HG03025 (cell line): ENCODE data around the gene ASIC4.

Experiments
- ATAC-seq: cut with Tn5 transposase; IDR thresholded peaks from one replicate; pipeline ENCODE4 v1.9.1; 2021; ENCODE audit warnings: mild to moderate bottlenecking, moderate library complexity; ENCODE audit not compliant: unreplicated experiment, low FRiP score

The ASIC4 gene

DNA sequence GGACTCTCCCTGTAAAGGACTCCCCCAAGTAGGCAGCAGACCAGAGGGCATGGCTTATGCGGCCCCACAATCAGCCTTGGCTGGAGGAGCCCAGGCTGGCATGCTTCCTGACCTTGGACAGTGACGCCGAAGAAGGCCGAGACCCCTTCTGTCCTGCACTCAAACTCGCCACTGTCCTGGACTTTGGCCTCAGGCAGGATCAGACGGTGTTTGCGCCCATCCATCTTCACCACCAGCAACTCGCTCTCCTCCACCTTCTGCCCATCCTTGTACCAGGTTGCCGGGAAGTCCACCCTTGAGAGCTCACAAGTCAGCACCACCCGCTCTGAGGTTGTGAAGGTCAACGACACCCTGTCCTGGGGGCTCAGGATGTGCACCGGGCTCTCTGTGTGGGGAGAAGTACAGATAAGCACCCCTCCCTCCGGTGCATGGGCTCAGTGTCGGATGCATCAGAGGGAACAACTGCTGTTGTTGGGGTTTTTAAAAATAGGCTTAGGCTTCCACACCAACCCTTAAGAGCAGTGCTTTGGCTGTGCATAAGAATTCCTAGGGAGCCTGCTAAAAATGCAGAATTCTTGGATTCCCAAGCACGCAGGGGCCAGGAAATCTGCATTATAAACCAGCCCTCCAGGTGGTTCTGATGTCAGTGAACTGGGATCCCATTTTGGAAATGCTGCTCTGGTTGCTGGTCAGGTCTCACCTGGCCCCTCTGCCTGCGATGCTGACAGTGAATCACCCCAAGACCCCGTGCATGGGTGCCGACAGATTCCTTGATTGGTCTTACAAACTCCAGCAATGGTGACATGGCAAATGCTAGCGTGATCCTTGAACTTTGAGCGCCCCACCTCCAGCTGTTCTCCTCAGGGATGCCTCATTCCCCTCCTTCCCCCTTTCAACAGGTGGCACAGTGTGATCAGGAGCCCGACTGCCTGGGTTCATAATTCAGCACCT, 51.1 kb downstream of the ASIC4 start:
- no peak for ATAC-seq

DNA sequence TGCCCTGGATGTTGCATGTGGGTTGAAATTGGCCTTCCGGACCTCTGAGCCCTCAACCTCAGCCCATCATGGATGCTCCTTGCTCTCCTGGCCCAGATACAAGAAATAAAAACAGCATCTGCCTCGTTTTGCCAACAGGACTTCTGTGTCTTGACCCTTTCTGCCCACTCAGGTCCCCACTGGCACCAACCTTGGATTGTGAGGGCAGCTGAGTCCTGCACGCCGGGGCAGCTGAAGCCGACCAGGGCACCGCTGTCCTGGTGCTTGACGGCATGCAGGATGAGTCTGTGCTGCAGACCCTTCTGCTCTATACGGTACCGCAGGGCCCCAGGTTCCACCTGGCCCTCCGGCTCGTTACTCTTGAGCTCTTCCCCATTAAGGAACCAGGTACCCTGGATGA, 52.4 kb downstream of the ASIC4 start:
- ATAC-seq: no peak

DNA sequence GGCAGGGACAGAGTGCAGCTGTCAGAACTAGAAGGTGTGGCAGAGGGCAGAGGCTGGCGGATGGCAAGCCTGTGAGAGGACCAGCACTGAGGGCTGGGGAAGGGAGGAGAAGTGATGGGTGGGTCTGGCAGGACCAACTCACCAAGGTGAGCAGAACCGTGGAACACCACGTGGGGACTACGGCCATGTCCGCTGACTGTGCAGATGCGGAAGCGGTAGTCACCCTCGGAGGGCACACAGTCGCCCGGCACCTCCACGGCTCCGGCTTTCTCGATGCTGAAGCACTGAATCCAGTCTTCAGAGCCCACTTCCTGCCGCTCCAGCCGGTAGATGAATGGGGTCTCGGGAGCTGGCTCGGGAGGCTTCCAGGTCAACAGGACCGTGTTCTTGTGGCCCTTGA, 52.8 kb downstream of the ASIC4 start:
- ATAC-seq: no peak

DNA sequence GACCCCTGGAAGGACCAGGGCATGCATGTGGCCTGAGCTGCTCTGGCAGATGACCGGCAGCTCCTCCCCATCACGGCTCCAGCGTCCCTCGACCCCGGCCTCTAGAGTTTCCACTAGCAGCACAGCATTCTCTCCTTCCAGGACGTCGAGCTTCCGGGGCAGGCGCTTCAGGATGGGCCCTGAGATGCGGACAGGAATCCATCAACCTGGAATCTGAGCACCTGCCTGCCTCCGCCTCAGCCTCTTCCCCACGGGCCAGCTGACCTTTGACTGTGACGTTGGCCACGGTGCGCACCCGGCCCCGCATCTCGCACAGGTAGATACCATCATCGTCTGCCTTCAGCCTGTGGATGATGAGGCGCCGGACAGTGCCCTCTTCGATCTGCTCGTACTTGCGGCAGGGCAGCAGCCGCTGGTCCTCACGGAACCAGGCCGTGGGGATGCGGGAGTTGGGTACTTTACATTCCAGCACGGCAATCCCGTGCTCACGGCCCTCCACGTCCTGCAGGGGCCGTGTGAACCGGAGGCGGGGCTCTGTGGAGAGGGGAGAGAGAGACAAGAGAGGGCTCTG, 53.6 kb downstream of the ASIC4 start:
- no peak for ATAC-seq

DNA sequence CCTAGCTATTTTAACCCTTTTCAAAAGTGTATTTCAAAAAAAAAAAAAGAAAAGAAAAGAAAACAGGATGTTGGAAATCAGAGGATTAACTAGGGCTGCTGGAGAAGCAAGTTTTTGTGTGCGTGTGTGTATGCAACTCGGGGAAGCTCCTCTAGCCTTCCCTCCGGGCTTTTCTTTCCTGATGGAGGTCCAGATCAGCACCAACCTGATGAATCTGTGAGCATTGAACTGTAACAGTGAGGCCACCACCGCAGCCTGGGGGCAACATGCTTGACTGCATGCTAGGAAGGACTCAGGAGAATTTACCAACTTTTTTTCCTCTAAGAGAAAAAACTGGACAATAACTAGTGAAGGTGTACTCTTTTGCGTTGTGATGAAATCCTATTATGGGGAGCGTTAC, 54.8 kb downstream of the ASIC4 start:
- no peak for ATAC-seq

DNA sequence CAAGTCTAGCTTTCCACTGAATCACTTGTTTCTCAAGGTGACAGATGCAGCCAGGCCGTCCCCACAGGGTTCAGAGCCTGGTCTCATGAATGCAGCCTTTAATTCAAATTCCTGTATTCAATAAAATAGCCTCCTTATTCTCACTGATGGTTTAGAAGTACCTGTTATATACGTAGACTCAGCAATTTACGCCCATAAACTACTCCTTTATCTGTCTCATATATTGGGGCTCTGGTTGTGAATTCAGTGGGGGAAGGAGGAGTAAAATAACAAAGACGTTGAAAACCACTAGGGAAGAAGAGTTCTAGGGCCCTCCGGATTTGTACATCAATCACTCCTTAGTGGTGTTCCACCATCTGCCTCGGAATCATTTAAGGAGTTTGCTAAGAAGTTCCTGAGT, 55.4 kb downstream of the ASIC4 start:
- ATAC-seq: no peak

DNA sequence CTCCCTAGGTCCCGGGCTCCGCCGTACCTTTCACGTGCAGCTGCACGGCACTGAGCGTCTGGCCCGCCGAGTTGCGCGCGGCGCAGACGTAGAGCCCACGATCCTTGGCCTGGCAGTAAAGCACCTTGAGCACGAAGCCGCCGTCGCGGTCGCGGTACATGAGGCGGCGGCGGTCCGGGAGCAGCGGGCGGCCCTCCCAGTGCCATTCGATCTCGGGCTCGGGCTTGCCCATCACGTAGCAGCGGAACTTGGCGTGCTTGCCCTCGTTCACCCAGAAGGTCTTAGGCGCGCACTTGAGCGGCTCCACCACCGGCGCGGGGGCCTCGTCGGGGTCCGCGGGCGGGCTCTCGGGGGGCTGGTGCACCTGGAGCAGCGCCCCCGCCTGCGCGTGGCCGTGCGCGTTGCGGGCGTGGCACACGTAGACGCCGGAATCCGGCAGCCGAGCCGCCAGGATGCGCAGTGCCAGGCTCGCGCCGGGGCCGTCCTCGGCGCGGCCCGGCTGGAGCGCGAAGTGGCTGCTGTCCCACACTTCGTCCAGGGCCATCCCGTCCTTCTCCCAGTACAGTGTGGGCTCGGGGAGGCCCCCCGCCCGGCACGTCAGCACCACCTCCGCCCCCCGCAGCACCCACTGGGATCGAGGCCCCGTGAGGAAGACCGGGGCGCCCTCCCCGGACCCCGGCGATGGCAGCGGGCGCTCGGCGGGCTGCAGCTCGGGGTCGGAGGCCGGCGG, 56.1 kb downstream of the ASIC4 start:
- ATAC-seq: no peak

DNA sequence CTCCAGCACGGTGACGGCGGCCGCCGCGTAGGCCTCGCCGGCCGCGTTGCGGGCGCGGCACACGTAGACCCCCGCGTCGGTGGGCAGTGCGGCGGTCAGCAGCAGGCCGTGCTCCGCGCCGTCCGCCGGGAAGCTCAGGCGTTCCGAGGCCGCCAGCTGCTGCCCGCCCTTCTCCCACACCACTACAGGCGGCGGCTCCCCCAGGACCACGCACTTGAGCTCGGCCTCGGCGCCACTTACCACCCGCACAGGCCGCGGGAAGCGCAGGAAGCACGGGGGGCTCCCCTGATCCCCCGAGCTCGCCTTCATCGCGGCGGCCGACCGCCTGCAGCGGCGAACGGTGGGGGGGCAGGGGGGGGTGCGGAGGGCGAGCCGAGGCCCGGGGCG, 56.6 kb downstream of the ASIC4 start:
- ATAC-seq: no peak

DNA sequence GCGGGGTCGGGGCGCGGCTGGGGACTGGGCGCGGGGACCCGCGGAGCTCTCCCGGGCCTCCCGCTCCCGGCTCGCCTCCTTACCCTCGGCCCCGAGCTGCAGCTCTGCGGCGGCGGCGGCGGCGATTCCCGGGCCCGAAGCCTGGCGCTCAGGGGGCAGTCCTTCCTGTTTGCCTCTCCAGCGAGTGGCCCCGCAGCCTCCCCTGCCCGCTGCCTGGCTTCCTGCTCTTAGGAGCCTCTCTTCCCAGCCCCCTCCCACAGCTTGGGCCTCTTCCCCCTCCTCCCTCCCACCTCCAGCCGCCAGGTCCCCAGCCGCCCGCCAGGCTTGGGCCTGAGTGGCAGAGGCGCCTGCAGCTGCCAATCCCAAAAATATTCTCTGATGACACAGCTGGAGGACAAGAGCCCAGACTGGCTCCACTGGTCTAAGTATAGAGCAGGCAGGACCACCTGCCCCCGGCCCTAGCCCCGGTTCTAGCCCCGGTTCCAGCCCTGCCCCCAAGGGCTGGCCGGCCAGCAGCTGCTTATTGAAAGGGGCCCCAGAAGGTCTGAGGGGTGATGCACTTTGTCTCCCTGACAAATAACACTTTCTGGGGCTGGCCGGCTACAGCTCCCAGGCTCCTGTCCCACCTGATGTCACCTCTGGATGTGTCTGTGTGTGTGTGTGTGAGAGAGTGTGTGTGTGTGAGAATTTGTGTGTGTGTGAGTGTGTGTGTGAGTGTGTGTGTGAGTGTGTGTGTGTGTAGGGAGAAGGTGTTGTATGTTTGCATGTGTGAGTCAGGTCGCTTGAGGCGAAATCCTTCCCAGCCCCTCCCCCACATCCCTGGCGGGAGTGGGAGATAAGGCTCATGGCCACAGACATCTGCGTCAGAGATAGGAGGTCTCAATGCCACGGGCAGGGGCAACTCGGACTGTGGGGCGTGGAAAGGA, 57.3 kb downstream of the ASIC4 start, which contains the start of gene OBSL1:
Gene OBSL1, minus strand, starts transcription at position 229 of the 926 bp plus-strand sequence. CDS start 307 bp downstream, outside the sequence.
- no peak for ATAC-seq

DNA sequence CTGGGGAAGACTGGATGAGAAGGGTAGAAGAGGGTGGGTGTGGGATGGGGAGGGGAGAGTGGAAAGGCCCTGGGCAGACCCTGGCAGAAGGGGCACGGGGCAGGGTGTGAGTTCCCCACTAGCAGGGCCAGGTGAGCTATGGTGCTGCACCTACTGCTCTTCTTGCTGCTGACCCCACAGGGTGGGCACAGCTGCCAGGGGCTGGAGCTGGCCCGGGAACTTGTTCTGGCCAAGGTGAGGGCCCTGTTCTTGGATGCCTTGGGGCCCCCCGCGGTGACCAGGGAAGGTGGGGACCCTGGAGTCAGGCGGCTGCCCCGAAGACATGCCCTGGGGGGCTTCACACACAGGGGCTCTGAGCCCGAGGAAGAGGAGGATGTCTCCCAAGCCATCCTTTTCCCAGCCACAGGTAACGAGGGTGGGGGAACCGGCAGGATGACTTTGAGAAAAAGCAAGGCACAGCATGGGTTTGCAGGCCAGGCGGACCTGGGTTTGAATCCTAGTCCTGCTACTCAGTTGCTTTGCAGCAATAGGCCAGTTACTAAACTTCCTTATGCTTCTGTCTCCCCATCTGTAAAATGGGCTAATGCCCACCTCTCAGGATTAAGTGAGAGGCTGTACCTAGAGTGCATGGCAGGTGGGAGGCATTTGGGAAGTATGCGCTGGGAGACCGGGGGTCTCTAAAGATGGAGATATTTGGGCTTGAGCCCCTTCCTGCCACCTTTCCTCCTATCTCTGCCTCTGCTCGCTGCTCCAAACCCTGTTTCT, 58.1 kb downstream of the ASIC4 start, which contains the start of gene INHA:
Gene INHA, plus strand, starts transcription at position 74 of the 765 bp plus-strand sequence. Its CDS starts 65 bp downstream, at position 139.
- no peak for ATAC-seq

DNA sequence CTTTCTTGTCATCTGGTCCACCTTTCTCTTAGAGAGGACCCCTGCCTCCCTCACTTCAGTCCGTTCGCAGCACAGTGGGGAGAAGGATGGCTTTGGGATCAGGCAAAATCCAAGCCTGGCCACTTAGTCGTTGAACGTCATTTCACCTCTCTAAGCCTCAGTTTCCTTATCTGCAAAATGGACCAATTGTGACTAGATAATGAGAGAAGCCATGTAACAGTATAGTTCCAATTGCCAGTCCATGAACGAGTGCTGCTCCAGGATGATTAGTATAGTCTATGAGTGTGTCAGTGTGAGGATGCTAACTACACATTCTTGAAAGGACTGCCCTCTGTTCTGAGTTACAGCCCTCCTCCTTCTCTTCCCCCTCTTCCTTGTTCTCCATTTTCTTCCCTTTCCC, 58.9 kb downstream of the ASIC4 start:
- no peak for ATAC-seq

DNA sequence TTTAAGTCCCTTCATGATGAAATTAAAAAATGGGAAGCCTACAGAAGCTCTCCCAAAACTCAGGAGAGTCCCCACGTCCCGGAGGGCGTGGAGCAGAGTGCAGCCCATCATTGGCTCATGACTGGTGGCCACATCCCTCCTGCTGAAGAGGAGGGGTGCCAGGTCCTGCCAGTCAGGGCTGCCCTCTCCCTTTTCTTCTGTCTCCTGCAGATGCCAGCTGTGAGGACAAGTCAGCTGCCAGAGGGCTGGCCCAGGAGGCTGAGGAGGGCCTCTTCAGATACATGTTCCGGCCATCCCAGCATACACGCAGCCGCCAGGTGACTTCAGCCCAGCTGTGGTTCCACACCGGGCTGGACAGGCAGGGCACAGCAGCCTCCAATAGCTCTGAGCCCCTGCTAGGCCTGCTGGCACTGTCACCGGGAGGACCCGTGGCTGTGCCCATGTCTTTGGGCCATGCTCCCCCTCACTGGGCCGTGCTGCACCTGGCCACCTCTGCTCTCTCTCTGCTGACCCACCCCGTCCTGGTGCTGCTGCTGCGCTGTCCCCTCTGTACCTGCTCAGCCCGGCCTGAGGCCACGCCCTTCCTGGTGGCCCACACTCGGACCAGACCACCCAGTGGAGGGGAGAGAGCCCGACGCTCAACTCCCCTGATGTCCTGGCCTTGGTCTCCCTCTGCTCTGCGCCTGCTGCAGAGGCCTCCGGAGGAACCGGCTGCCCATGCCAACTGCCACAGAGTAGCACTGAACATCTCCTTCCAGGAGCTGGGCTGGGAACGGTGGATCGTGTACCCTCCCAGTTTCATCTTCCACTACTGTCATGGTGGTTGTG, 60.4 kb downstream of the ASIC4 start:
- ATAC-seq: no peak

DNA sequence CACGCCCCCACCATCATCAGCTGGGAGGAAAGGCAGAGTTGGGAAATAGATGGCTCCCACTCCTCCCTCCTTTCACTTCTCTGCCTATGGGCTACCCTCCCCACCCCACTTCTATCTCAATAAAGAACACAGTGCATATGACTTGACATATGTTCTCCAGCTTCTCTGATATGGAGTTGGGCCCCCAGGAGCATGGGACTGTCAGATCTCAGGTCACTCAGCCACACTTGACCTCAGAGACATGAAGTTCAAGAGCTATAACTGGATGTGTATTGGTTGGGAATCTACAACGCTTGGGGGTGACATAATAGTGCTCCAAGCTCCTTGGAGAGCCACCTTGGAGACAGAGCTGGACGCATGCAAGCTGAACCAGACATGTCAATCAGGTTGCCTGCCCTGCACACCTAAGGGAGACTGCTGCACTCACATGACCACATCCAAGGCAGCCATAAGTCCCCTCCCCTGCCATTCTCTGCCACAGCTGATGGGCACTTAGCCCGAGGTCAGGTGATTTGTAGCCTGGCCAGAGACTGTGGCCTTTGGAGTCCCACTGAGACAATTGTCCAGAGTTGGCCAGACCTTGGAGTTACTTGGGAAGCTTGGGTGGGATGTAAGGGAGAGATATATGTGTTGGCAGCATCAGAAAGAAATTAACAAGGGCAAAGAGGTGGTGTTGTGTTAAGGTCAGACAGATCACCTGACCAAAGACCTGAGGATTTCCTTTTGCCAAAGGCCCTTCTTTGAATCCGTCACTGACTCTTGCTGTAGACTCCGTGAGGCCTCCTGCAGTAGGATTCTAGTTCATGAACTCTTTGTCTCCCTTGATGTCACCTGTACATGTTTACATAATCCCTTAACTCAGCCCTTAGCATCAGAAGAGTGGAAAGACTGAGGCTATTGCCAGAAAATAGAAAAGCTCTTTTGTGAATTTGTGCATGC, 61.6 kb downstream of the ASIC4 start:
- ATAC-seq: no peak

DNA sequence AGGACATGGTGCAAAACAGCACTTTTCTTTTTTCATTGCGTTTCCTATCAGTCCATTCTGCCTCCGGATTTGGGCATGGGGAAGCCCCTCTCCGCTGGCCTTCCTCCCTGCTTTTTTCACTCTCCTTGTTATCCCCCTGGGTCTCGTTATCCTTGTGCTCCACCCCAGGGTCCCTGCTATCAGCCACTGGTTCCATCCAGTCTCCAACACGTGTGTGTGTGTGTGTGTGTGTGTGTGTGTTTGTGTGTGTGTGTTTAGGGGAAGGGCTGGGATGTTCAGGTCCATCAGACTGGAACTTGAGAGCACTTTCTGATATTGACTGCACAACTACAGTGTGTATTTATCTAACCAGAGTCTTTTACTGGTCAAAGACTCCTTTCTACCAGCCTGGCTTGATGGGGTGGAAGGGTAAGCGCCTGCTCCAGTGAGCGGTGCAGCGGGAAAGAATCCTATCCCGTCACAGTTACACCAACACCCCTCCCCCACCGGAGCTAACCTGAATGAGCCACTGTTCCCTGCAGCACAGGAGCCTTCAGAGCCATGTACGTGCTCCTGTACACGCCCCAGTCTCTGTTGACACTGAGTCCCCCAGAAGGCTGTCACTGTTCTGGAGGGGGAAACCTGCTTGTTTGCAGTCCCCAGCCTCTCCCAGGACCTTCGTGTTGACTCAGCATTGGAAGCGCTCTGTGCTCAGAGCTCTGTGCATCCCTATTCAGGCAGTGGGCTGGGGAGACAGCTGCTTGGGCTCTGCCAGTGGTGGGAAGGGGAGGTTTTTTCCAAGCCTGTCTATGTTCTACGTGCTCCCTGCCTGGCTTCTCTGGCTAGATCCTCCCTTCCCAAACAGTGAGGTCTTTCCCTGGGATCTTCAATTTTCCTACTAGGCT, 62.5 kb downstream of the ASIC4 start:
- ATAC-seq: no peak

DNA sequence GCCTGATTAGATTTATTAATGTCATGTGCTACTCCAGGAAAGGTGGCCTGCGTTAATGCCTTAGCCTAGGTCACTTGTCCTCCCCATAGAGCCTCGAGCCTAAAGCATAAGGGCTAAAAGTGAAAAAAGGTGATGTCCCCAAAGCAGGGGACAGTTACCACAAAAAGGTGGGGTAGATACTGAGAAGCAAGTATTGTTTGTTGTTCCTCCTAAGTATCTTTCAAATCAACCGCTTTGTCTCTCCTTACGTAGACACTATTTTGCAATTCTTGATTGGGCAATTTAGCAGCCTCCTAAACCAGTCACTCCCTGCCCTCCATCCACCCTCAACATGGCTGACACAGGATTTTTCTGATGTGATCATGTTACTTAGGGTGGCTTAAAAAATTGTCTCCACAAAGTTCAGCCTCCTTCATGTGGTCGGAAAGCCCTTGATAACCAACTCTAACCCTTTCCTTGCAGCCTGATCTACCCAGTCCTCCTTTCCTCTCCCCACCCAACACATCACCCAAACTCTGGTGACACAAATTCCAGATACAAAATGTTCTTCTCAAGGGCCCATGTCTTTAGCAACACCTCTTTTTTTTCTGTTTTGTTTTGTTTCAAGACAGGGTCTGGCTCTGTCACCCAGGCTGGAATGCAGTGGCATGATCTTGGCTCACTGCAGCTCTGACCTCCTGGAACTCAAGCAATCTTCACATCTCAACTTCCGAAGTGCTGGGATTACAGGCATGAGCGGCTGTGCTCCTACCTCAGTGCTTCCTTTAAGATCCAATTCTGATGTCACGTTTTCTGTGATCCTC, 64.7 kb downstream of the ASIC4 start:
- no peak for ATAC-seq

DNA sequence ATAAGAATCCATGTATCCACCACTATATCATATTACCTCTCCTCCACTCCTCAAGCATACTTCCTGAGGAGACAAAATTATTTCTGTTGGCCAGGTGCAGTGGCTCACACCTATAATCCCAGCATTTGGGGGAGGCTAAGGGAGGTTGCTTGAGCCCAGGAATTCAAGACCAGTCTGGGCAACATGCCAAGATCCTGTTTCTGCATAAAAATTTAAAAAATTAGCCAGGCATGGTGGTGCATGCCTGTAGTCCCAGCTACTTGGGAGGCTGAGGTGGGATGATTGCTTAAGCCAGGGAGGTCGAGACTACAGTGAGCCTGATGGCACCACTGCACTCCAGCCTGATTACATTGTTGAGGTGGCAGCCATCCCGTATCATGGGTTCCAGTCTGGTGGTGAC, 67.1 kb downstream of the ASIC4 start:
- ATAC-seq: no peak
